Lower leg skin (tissue), 3 donors: ENCODE data around the gene SCGB1C2.

Experiments used
- POLR2A ChIP-seq, 2 donors: fragments of 450-650 bp; IDR thresholded peaks; one replicate each; pipeline ENCODE4 v1.6.1; 2016 to 2017; ENCODE audit warnings: antibody characterized with exemption in 2 of 2, mild to moderate bottlenecking in 1 of 2, moderate library complexity in 1 of 2
- TF ChIP-seq, protein P1 (sequence below), 3 donors: fragments of 450-650 bp; IDR thresholded peaks; one replicate each; pipeline ENCODE4 v1.5.1; 2016; ENCODE audit warnings: antibody characterized with exemption in 3 of 3, mild to moderate bottlenecking in 3 of 3, moderate library complexity in 2 of 3

- TF ChIP-seq, protein P1, sequence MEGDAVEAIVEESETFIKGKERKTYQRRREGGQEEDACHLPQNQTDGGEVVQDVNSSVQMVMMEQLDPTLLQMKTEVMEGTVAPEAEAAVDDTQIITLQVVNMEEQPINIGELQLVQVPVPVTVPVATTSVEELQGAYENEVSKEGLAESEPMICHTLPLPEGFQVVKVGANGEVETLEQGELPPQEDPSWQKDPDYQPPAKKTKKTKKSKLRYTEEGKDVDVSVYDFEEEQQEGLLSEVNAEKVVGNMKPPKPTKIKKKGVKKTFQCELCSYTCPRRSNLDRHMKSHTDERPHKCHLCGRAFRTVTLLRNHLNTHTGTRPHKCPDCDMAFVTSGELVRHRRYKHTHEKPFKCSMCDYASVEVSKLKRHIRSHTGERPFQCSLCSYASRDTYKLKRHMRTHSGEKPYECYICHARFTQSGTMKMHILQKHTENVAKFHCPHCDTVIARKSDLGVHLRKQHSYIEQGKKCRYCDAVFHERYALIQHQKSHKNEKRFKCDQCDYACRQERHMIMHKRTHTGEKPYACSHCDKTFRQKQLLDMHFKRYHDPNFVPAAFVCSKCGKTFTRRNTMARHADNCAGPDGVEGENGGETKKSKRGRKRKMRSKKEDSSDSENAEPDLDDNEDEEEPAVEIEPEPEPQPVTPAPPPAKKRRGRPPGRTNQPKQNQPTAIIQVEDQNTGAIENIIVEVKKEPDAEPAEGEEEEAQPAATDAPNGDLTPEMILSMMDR (IDR thresholded peaks at IDR 0.05), result no peak
- TF ChIP-seq POLR2A (IDR thresholded peaks at IDR 0.05), result no peak
These were observed 25.3 kb downstream of the SCGB1C2 start for GRCh38 chr17:162689-163088.
